Measurements from ENCODE around the gene IRF5.
A peak's percentile ranks its signal among the peaks of the same experiment; 100 is the strongest.

The IRF5 gene

DNA sequence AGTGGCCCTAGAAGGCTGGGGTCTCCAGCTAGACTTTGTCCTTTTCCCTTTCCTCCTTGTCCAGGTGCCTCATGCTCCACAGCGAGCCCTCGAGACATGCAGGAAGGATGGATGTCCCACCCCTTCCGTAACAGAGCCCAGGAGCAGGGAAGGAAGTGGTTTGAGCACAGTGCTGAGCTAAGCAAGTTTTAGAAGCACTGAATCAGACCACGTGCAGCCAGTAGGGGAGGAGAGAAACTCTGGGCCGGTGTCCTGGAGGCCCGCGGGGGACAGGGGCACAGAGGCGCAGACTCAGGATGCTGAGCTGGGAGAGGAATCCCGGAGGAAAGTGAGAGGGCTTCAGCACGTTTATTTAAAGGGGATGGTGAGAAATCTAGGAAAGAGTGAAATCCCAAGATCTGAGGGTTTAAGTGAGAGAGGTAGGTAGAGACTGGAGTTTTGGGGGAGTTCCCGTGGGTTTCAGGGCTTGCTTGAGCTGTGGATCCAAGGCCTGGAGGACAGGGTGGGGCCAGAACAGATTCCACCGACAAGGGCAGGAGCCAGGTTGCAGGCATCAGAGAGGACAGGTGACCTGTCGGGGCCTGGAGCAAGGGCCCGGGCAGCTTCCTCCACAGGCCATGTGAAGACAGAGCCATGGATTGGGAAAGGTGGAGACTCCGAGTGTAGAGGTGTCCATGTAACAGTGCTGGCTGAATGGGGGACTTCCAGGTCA is 4.4 kb upstream of the IRF5 start:
- H3K36me3 ChIP-seq (ENCODE audit: control insufficient read depth, insufficient read depth, low read length), result no peaks in the 10 kb centered on the region
- H3K4me1 ChIP-seq (ENCODE audit: control insufficient read depth, insufficient read depth, low read length, poor library complexity, severe bottlenecking), result no peaks in the 10 kb centered on the region
- H3K27ac ChIP-seq (ENCODE audit: low read depth, low read length, severe bottlenecking), result no peak overlapping the region
- WGBS, 2 experiments (ENCODE audit: insufficient coverage in 2 of 2), result 74 to 78% methylated on average over 13 of the region's 15 CpGs
- H3K4me3 ChIP-seq (ENCODE audit: extremely low read depth, insufficient read depth, low read length, poor library complexity, severe bottlenecking), result no peak overlapping the region
- H3K9me3 ChIP-seq (ENCODE audit: control insufficient read depth, low read length), result no peaks in the 10 kb centered on the region

DNA sequence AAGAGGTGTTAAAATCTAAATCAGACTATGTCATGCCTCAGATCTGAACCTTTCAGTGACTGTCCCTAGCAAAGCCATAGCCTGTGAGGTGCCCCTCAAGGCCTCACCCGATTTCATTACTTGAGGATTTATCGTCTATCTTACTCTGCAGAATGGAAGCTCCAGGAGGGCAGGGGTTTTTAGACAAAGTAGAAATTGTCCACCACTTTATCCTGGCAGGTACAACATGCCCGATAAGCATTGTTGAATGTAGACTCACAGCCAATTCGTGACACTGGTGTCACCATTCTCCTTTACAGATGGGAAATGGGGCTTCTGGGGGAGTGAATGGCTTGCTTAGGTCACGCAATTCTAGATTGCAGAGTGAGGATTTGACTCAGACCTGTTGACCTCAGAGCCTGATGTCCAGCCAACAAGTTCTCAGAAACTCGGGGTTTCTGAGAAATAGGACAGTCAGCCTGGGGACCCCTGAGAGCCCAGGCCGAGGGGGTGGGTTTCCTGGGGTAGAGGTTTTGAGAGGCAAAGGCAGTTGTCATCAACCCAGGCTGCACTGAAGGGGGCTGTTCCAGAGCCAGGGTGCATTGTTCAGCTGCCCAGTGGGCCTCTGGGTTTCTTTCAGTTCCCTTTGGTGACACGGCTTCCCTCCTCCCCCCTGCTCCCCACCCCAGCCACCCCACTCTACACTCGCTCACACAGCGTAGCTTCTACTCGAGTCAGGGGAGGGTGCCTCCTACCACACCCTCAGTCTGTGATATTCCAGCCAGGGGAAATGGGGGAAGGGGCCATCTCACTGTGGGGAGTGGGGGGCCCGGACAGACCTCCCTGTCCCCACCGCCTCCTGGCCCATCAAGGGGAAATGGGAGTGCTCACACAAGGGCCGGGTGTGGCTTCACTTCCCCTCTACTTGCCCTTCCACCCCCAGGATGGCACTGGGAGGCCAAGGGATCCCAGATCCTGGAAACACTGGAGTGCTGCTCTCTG is 3.1 kb upstream of the IRF5 start:
- no peak overlapping the region for H3K27ac ChIP-seq (ENCODE audit: low read depth, low read length, severe bottlenecking)
- no peaks in the 10 kb centered on the region for H3K36me3 ChIP-seq (ENCODE audit: control insufficient read depth, insufficient read depth, low read length)
- WGBS, 2 experiments (ENCODE audit: insufficient coverage in 2 of 2), result 87 to 98% methylated on average over 8 of the region's 14 CpGs
- no peaks in the 10 kb centered on the region for H3K9me3 ChIP-seq (ENCODE audit: control insufficient read depth, low read length)
- H3K4me1 ChIP-seq (ENCODE audit: control insufficient read depth, insufficient read depth, low read length, poor library complexity, severe bottlenecking), result no peaks in the 10 kb centered on the region
- H3K4me3 ChIP-seq (ENCODE audit: extremely low read depth, insufficient read depth, low read length, poor library complexity, severe bottlenecking), result no peak overlapping the region

DNA sequence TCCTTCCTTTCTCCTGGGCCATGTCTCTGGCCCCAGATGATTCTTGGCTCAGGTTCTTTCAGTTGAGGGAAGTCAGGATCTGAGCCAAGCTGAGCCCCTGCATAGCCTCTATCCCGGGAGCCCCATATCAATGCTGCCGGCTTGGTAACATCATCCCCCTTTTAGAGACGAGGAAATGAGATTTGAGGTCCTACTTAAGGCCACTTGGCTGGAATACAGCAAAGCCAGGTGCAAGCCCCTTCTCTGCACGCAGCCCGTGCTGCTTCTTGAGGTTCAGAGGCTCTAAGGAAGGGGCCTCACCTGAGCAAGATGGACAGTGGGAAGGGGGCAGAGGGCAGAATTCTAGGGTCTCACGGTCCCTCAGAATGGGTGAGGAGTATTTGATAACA is 2.4 kb upstream of the IRF5 start:
- Histone ChIP-seq H3K27ac (ENCODE audit: low read depth, low read length, severe bottlenecking) (no peak overlapping the region), H3K9me3 (ENCODE audit: control insufficient read depth, low read length) (no peaks in the 10 kb centered on the region), H3K4me1 (ENCODE audit: control insufficient read depth, insufficient read depth, low read length, poor library complexity, severe bottlenecking) (no peaks in the 10 kb centered on the region), H3K36me3 (ENCODE audit: control insufficient read depth, insufficient read depth, low read length) (no peaks in the 10 kb centered on the region), H3K4me3 (ENCODE audit: extremely low read depth, insufficient read depth, low read length, poor library complexity, severe bottlenecking) (no peak overlapping the region)
- 83 to 94% methylated on average over 5 to 6 of the region's 6 CpGs for WGBS, 2 experiments (ENCODE audit: insufficient coverage in 2 of 2)

DNA sequence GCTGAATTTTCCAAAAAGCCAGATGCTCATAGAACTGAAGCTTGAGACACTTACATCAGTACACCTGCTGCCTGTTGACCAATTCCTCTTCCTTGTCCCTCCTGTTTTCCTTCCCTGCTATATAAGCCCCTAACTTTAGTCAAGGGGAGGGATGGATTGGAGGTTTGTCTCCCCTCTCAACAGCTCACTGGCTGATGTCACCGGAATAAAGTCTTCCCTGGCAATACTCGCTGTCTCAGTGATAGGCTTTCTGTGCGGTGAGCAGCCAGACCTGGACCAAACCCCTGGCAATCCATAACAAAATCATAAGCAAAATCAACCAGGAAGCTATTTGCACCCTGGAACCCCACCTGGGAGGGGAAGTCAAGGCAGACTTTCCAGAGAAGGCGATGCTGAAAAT is 929 bp upstream of the IRF5 start:
- WGBS, 2 experiments (ENCODE audit: insufficient coverage in 2 of 2), result 90 to 100% methylated on average over 2 of the region's 4 CpGs

DNA sequence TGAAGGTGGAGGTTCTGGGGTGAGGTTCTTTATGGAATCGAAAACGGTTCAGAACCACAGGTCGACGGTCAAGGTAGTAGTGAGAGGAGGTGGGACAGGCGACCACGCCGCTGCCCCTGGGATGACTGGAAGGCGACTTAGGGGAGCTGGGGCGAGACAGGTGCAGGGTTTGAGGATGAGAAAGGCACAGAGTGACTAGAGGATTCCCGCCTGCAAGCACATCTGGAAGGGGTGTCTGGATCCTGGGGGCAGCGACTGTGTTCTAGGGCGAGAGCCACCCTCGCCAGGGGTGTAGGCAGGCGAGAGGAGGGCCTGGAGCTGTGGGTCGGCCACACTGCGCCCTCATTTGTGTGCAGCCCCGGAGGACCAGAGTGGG is 468 bp upstream of the IRF5 start:
- Histone ChIP-seq H3K4me3 (ENCODE audit: extremely low read depth, insufficient read depth, low read length, poor library complexity, severe bottlenecking) (no peak overlapping the region), H3K36me3 (ENCODE audit: control insufficient read depth, insufficient read depth, low read length) (no peaks in the 10 kb centered on the region), H3K9me3 (ENCODE audit: control insufficient read depth, low read length) (no peaks in the 10 kb centered on the region), H3K4me1 (ENCODE audit: control insufficient read depth, insufficient read depth, low read length, poor library complexity, severe bottlenecking) (no peaks in the 10 kb centered on the region), H3K27ac (ENCODE audit: low read depth, low read length, severe bottlenecking) (no peak overlapping the region)
- 79 to 89% methylated on average over 17 of the region's 17 CpGs for WGBS, 2 experiments (ENCODE audit: insufficient coverage in 2 of 2)

More for the DNA sequence above, 929 bp upstream of the IRF5 start:
- no peaks in the 10 kb centered on the region for H3K36me3 ChIP-seq (ENCODE audit: control insufficient read depth, insufficient read depth, low read length)
- H3K27ac ChIP-seq (ENCODE audit: low read depth, low read length, severe bottlenecking), result no peak overlapping the region
- no peak overlapping the region for H3K4me3 ChIP-seq (ENCODE audit: extremely low read depth, insufficient read depth, low read length, poor library complexity, severe bottlenecking)
- no peaks in the 10 kb centered on the region for H3K9me3 ChIP-seq (ENCODE audit: control insufficient read depth, low read length)
- H3K4me1 ChIP-seq (ENCODE audit: control insufficient read depth, insufficient read depth, low read length, poor library complexity, severe bottlenecking), result no peaks in the 10 kb centered on the region

DNA sequence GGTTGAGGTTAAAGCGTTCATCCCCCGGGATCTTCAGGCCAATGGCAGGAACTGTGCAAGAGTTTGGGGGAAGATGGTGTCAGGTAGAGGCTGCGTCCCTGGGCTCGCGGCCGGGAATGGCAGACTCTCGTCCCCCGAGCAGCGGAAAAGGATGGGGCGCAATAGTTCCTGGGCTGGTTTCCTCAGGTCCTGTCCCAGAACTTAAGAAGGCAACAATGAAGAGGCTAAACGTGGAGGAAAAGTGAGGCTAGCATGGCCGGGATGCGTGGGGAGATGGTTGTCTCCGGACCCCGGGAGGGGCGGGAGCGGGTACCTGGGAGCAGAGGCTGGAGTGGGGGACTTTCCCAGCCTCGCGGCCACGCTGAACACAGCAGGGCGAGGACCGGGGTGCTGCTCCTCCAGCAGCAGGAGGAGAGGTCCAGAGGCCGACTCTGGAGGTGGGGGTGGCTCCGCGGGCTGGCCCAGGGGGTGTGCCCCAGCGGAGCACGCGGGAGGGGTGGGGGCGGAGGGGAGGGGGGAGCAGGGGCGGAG is 882 bp downstream of the IRF5 start:
- H3K4me3 ChIP-seq (ENCODE audit: extremely low read depth, insufficient read depth, low read length, poor library complexity, severe bottlenecking), result peak overlapping the region; percentile 22
- 4 to 5% methylated on average over 18 to 20 of the region's 30 CpGs for WGBS, 2 experiments (ENCODE audit: insufficient coverage in 2 of 2)
- H3K27ac ChIP-seq (ENCODE audit: low read depth, low read length, severe bottlenecking), result no peak overlapping the region
- H3K9me3 ChIP-seq (ENCODE audit: control insufficient read depth, low read length), result no peaks in the 10 kb centered on the region
- H3K36me3 ChIP-seq (ENCODE audit: control insufficient read depth, insufficient read depth, low read length), result no peaks in the 10 kb centered on the region
- no peaks in the 10 kb centered on the region for H3K4me1 ChIP-seq (ENCODE audit: control insufficient read depth, insufficient read depth, low read length, poor library complexity, severe bottlenecking)

DNA sequence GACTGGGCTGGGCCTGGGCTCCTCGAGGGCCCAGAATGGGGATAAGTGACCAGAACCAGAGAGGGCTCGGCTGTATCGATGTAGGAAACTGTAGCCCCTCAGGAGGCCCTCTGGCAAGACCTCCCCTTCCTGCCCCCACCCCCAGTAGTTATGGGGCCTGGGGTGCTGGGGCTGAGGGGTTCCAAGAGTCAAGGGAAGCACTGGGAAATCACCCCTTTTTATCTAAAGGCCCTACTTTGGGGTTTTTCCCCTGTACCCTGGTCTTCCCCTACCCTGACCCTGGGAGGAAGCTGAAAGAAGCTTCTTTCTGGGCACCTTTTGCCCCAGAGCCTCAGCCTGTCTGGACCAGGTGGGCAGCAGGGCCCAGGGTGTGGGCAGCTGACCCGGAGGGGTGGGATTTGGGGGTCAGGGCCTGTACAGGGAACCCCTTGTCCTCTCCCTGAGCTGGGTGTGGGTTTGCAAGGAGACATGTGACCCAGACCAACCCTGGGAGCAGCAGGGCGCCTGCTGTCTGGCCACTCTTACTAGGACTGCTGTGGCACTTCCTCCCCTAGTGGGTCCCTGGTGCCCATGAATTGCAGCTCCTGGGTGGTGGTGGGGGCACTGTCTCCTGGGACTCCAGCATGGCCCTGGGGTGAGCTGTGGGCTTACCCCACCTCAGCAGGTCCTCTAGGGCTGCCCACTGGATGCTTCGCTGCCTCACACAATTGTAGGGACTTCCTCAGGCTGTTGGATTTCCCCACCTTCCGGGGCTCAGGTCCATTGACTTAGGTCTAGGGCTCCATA is 1.5 kb downstream of the IRF5 start:
- Histone ChIP-seq H3K27ac (ENCODE audit: low read depth, low read length, severe bottlenecking) (no peak overlapping the region), H3K36me3 (ENCODE audit: control insufficient read depth, insufficient read depth, low read length) (no peaks in the 10 kb centered on the region), H3K4me1 (ENCODE audit: control insufficient read depth, insufficient read depth, low read length, poor library complexity, severe bottlenecking) (no peaks in the 10 kb centered on the region), H3K4me3 (ENCODE audit: extremely low read depth, insufficient read depth, low read length, poor library complexity, severe bottlenecking) (no peak overlapping the region), H3K9me3 (ENCODE audit: control insufficient read depth, low read length) (no peaks in the 10 kb centered on the region)
- WGBS, 2 experiments (ENCODE audit: insufficient coverage in 2 of 2), result 93 to 98% methylated on average over 3 to 4 of the region's 7 CpGs

DNA sequence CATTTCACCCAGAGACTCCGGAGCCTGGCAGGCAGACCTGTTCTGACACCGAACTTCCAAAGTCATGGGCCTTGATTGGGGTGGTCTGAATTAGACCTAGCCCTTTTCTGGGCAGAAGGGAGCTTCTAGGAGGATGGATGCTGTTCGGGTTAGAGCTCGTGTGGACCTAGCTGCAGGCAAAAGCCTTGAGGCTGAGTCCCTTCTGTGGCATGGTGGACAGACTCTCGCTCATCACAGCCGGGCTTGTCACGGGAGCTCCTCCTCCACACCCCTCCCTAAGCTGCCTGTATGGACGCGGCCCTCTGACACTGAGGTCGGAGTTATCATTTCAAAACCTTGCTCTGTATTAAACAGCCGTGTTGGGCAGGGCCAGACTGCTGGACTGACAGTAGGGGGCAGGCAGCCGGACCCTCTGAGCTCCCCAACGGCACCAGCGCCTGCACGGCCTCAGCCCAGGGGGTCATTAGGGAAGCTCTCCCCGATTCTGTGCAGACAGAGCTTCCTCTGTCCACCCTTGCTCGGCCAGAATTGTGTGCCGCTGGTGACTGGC is 2.2 kb downstream of the IRF5 start:
- Histone ChIP-seq H3K4me3 (ENCODE audit: extremely low read depth, insufficient read depth, low read length, poor library complexity, severe bottlenecking) (no peak overlapping the region), H3K27ac (ENCODE audit: low read depth, low read length, severe bottlenecking) (no peak overlapping the region)
- 86 to 87% methylated on average over 15 to 16 of the region's 18 CpGs for WGBS, 2 experiments (ENCODE audit: insufficient coverage in 2 of 2)

DNA sequence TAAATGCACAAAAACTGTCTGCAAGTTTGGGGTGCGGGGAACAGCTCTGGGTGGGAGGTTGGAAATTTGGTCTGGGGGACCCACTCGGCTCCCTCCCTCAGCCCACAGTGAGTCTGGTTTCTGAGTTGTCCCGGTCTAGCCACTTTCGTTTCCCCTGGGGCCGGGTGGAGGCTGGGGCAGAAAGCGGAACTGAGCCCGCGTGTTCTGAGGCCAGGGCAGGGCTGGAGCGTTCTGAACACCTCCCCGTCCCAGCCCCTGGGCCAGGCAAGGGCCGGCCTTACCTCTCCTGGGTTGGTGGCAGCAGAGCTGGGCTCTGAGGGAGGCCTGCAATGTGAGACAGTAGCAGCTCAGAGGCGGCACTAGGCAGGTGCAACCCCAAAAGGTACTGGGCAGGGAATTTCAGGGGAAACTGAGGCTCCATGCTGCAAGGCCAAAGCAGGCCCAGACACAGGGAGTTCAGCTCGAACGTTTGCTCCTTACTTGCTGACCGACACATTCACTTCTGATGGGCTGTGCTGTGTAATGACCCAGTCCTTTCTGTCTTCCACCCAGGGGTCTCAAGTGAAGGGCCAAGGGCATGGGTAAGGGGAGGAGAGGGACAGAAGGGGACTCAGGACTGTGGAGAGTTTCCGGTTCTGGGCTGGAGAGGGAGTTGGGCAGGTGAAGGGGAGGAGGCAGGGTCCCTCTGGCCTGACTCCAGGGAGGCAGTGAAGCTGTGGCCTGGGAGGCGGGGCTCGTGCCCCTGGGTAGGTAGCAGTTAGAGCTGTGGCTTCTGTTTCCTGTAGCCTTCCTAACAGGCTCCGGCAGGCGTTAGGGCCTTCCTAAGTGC is 3.0 kb downstream of the IRF5 start:
- Histone ChIP-seq H3K27ac (ENCODE audit: low read depth, low read length, severe bottlenecking) (no peak overlapping the region), H3K9me3 (ENCODE audit: control insufficient read depth, low read length) (no peaks in the 10 kb centered on the region), H3K4me3 (ENCODE audit: extremely low read depth, insufficient read depth, low read length, poor library complexity, severe bottlenecking) (no peak overlapping the region), H3K4me1 (ENCODE audit: control insufficient read depth, insufficient read depth, low read length, poor library complexity, severe bottlenecking) (no peaks in the 10 kb centered on the region), H3K36me3 (ENCODE audit: control insufficient read depth, insufficient read depth, low read length) (no peaks in the 10 kb centered on the region)
- WGBS, 2 experiments (ENCODE audit: insufficient coverage in 2 of 2), result 73 to 84% methylated on average over 15 to 17 of the region's 20 CpGs

More for the DNA sequence above, 2.2 kb downstream of the IRF5 start:
- Histone ChIP-seq H3K4me1 (ENCODE audit: control insufficient read depth, insufficient read depth, low read length, poor library complexity, severe bottlenecking) (no peaks in the 10 kb centered on the region), H3K36me3 (ENCODE audit: control insufficient read depth, insufficient read depth, low read length) (no peaks in the 10 kb centered on the region), H3K9me3 (ENCODE audit: control insufficient read depth, low read length) (no peaks in the 10 kb centered on the region)
